Stimulated activated CD4-positive, alpha-beta T cell treated with anti-CD3 and anti-CD28 coated beads, Interleukin-1b, Interleukin-23, amount 100 ng/mL, for 24 hours (primary cell): ENCODE measurements around the gene MARCHF10.
"Not testable (repeated sequence)": the region's sequence is repeated elsewhere in the genome, so short reads cannot be mapped to it uniquely, and the experiment has no call there.

Experiments used
- DNase-seq, 4 experiments: peaks; one replicate each; pipeline ENCODE4 v3.0.0-alpha.2; 2020; ENCODE audit warnings: low read depth in 4 of 4, low spot score in 1 of 4

The MARCHF10 gene

GRCh38 chr17:62702746-62703260 is 105.3 kb downstream of the MARCHF10 start:
- DNase-seq, result no peak

- no peak for DNase-seq
Measured at GRCh38 chr17:62701706-62702085, 106.4 kb downstream of the MARCHF10 start.

GRCh38 chr17:62700964-62701705 is 107.0 kb downstream of the MARCHF10 start:
- DNase-seq, result no peak

GRCh38 chr17:62698459-62698858 is 109.7 kb downstream of the MARCHF10 start:
- DNase-seq, result not testable (repeated sequence)

- DNase-seq, result no peak
Measured at GRCh38 chr17:62696726-62697490, 111.2 kb downstream of the MARCHF10 start.

- DNase-seq, result no peak
Measured at GRCh38 chr17:62696256-62696655, 111.9 kb downstream of the MARCHF10 start.

- not testable (repeated sequence) for DNase-seq
Measured at GRCh38 chr17:62695093-62695738, 112.9 kb downstream of the MARCHF10 start.

- no peak for DNase-seq
Measured at GRCh38 chr17:62693616-62694409, 114.3 kb downstream of the MARCHF10 start.

- DNase-seq, result no peak
Measured at GRCh38 chr17:62692721-62693431, 115.2 kb downstream of the MARCHF10 start.

GRCh38 chr17:62692159-62692651 is 115.9 kb downstream of the MARCHF10 start:
- no peak for DNase-seq

- DNase-seq, result not testable (repeated sequence)
Measured at GRCh38 chr17:62691589-62691915, 116.6 kb downstream of the MARCHF10 start.

- no peak for DNase-seq
Measured at GRCh38 chr17:62690168-62690897, 117.8 kb downstream of the MARCHF10 start.

GRCh38 chr17:62689441-62690167 is 118.5 kb downstream of the MARCHF10 start:
- no peak for DNase-seq

GRCh38 chr17:62688398-62689160 is 119.5 kb downstream of the MARCHF10 start:
- no peak for DNase-seq

GRCh38 chr17:62687997-62688396 is 120.1 kb downstream of the MARCHF10 start:
- DNase-seq, result no peak

GRCh38 chr17:62684179-62684578 is 123.9 kb downstream of the MARCHF10 start:
- no peak for DNase-seq

- DNase-seq, result no peak
Measured at GRCh38 chr17:62681939-62682381, 126.2 kb downstream of the MARCHF10 start.
